WERI-Rb-1 (cell line): ENCODE data around the gene EME2.

Source experiments
- DNase-seq: peaks from one replicate; pipeline ENCODE4 v3.0.0-alpha.2; 2020
- H3K27ac ChIP-seq: fragments of 250-450 bp; sonication (Bioruptor Pico); 2 replicates; pipeline ENCODE4 v1.5.1; 2020; ENCODE audit warnings: mild to moderate bottlenecking, moderate library complexity
- H3K27me3 ChIP-seq: fragments of 250-450 bp; sonication (Bioruptor Pico); 2 replicates; pipeline ENCODE4 v1.5.1; 2021; ENCODE audit warnings: mild to moderate bottlenecking, low read depth, moderate library complexity; ENCODE audit not compliant: insufficient read depth, severe bottlenecking
- H3K36me3 ChIP-seq: fragments of 250-450 bp; sonication (Bioruptor Pico); 2 replicates; pipeline ENCODE4 v1.5.1; 2020; ENCODE audit warnings: mild to moderate bottlenecking, moderate library complexity
- H3K4me3 ChIP-seq: 2 replicates; pipeline ENCODE4 v1.5.1; 2011; ENCODE audit warnings: low read depth, mild to moderate bottlenecking, control low read depth, low read length
- H3K9me3 ChIP-seq: fragments of 250-450 bp; sonication (Bioruptor Pico); 2 replicates; pipeline ENCODE4 v1.5.1; 2021; ENCODE audit warnings: mild to moderate bottlenecking, moderate library complexity; ENCODE audit not compliant: severe bottlenecking
- TF ChIP-seq, protein P1 (sequence below): IDR thresholded peaks from 2 replicates; pipeline ENCODE4 v1.5.1; 2011; ENCODE audit warnings: low read depth, mild to moderate bottlenecking, control low read depth, inconsistent platforms, low read length

EME2 gene

DNA sequence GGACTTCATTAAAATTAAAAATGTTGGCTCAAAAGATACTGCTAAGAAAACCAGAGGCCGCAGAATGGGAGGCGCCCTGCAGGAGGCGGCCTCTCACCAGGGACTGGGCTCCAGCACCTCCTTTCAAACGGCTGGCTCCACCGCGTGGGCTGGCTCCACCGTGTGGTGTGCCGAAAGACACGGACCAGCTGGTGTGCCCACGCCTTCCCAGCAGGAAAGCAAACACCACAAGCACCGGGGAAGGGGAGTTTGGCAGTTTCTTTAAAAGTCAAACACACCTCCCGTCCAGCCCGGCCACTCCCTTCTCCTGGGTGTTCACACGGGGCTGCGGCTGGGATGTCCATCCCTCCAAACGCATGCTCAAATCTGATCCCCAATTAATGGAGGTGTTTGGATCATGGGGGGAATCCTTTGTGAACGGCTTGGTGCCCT lies 40.1 kb downstream of the EME2 start:
- DNase-seq = peak; percentile 71
- H3K36me3 ChIP-seq = peaks cover 38% of the 10 kb centered on the region

DNA sequence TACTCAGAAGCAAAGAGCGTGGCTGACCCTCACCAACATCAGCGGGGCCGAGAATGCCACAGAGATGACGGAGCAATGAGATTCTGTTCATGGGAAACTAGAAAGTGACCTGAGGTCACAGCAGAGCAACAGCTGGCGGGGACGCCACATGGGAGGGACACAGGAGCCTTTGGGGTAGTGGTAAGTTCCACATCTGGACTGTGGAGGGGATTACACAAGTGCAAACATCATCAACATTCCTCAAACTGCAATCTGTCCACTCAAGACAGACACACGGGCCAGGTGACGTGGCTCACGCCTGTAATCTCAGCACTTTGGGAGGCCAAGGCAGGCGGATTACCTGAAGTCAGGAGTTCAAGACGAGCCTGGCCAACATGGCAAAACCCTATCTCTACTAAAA lies 42.9 kb downstream of the EME2 start:
- Histone ChIP-seq H3K27ac (no peak overlapping the region), H3K36me3 (peaks cover 20% of the 10 kb centered on the region), H3K4me3 (no peak overlapping the region), H3K27me3 (no peaks in the 10 kb centered on the region), H3K9me3 (no peaks in the 10 kb centered on the region)
- TF ChIP-seq, protein P1, sequence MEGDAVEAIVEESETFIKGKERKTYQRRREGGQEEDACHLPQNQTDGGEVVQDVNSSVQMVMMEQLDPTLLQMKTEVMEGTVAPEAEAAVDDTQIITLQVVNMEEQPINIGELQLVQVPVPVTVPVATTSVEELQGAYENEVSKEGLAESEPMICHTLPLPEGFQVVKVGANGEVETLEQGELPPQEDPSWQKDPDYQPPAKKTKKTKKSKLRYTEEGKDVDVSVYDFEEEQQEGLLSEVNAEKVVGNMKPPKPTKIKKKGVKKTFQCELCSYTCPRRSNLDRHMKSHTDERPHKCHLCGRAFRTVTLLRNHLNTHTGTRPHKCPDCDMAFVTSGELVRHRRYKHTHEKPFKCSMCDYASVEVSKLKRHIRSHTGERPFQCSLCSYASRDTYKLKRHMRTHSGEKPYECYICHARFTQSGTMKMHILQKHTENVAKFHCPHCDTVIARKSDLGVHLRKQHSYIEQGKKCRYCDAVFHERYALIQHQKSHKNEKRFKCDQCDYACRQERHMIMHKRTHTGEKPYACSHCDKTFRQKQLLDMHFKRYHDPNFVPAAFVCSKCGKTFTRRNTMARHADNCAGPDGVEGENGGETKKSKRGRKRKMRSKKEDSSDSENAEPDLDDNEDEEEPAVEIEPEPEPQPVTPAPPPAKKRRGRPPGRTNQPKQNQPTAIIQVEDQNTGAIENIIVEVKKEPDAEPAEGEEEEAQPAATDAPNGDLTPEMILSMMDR = no peak
- no peak for DNase-seq

More for the DNA sequence above, 40.1 kb downstream of the EME2 start:
- no peaks in the 10 kb centered on the region for H3K9me3 ChIP-seq
- H3K27me3 ChIP-seq = no peaks in the 10 kb centered on the region
- no peak overlapping the region for H3K4me3 ChIP-seq
- TF ChIP-seq, protein P1 = peak; percentile 78
- no peak overlapping the region for H3K27ac ChIP-seq

DNA sequence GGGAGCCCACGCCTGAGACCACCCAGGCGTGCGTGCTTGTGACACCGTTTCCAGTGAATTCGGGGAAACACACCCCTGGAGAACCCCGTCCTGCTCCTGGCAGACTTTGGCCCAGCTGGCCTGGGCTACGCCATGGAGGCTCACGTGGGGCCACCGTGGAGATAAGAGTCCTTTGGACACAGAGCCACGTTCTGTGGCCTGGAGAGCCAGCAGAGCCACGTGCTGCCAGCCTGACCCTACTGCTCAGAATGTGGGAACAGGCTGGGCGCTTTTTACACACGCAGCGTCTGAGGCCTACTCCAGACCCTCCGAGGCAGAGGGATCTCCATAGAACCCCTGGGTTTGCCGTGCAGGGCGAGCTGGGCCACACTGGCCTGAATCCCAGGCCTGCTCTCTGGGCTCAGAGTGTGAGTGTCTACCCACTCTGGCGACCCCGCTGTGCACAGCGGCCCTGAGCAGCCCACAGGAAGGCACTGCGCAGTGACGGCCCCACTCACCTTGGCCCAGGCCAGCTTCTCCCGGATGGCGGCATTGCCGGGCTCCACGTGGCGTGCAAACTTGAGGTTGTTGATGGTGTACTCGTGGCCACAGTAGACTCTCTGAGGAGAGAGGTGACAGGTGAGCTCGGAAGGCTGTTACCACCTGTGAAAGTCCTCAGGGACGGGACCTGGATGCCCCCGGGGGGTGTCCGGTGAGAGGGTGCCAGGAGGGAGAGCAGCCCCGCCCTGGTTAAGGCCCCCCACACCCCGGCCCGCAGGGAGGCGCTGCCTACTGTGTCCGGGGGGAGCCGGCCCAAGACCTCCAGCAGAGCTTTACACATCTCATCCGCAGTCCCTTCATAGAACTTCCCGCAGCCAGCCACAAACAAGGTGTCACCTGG lies 44.0 kb downstream of the EME2 start:
- no peak for DNase-seq
- no peaks in the 10 kb centered on the region for H3K27me3 ChIP-seq
- H3K9me3 ChIP-seq = no peaks in the 10 kb centered on the region
- no peak overlapping the region for H3K27ac ChIP-seq
- TF ChIP-seq, protein P1 = no peak
- no peak overlapping the region for H3K4me3 ChIP-seq
- H3K36me3 ChIP-seq = peaks cover 25% of the 10 kb centered on the region

DNA sequence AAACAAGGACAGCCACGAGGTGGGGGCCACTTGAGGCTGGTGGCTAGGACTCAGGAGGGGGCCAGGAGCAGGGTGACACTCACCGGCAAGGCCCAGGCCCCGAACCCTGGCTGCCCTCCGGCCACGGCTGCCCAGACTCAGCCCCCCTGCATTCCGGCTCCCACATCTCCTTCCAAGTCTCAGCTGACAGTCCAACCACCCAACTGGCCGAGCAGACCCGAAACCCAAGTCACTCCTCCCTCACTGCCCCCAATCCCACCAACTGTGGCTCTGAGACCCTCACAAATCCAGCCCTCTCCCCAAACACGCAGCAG lies 44.6 kb downstream of the EME2 start:
- Histone ChIP-seq H3K36me3 (peaks cover 26% of the 10 kb centered on the region), H3K27me3 (no peaks in the 10 kb centered on the region), H3K27ac (no peak overlapping the region), H3K9me3 (no peaks in the 10 kb centered on the region), H3K4me3 (no peak overlapping the region)
- DNase-seq = no peak
- TF ChIP-seq, protein P1 = no peak

DNA sequence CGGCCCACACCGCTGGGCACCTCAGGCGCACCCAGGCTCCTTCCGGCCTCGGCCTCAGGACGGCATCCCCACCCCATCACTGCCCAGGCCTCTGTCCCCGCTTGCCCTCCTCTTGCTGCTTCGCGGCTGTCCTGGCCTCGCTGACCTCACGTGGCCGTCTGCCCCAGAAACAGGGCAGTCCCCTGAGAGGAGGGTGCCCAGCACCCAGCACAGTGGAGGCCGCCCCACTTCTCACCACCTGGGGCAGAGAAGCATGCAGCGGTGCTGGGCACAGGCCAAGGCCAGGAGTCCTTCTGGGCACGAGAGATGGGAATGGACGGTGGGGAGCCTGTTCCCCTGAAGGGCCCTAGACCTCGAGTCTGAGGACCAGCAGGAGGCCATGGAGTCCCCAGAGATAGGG lies 45.1 kb downstream of the EME2 start:
- H3K4me3 ChIP-seq = no peak overlapping the region
- H3K27ac ChIP-seq = no peak overlapping the region
- TF ChIP-seq, protein P1 = no peak
- no peaks in the 10 kb centered on the region for H3K27me3 ChIP-seq
- H3K36me3 ChIP-seq = peaks cover 31% of the 10 kb centered on the region
- H3K9me3 ChIP-seq = no peaks in the 10 kb centered on the region
- DNase-seq = no peak
